ENCODE measurements around the gene RANBP17. TPM values are rescaled to one million over a fixed set of nuclear protein-coding genes. Genes with fewer than 3 reads are reported as not detected.
A peak's percentile ranks its signal among the peaks of the same experiment; 100 is the strongest.
"Not testable (repeated sequence)": the region's sequence is repeated elsewhere in the genome, so short reads cannot be mapped to it uniquely, and the experiment has no call there.

Gene RANBP17
- 10 to 100 TPM in 2 of 3 donors, 1 to 10 TPM in 1; 8.8 to 16.9 (median 15.7) TPM for polyA plus RNA-seq (ENCODE audit: insufficient read length in 3 of 3)
- long read RNA-seq, donor 1, partial matches to known transcripts = 0 of 1 reads
- long read RNA-seq, donor 1, other reads (novel, unspliced or antisense) = 0 of 1 reads
- long read RNA-seq, donor 2 = 0 reads
- long read RNA-seq, donor 3 = 0 reads
- long read RNA-seq, donor 4 = 0 reads
- long read RNA-seq, donor 5 = 0 reads
- long read RNA-seq, donor 6, transcript RANBP17-202 (7 exons, 1,199 nt) = major isoform, 6 of 7 reads
- long read RNA-seq, donor 6, partial matches to known transcripts = 0 of 7 reads
- long read RNA-seq, donor 6, other reads (novel, unspliced or antisense) = 0 of 7 reads
- long read RNA-seq, donor 7 = 0 reads
- long read RNA-seq, donor 8 = 0 reads
- long read RNA-seq, donor 9 = 0 reads
- long read RNA-seq, donor 10, partial matches to known transcripts = 0 of 2 reads
- long read RNA-seq, donor 10, other reads (novel, unspliced or antisense) = 0 of 2 reads
- long read RNA-seq, donor 11 = 0 reads
- long read RNA-seq, donor 12 = 0 reads
- long read RNA-seq, donor 13, partial matches to known transcripts = 0 of 1 reads
- long read RNA-seq, donor 13, other reads (novel, unspliced or antisense) = 0 of 1 reads
- long read RNA-seq, donor 14, partial matches to known transcripts = 0 of 1 reads
- long read RNA-seq, donor 14, other reads (novel, unspliced or antisense) = 0 of 1 reads
- long read RNA-seq, donor 15, partial matches to known transcripts = 0 of 1 reads
- long read RNA-seq, donor 15, other reads (novel, unspliced or antisense) = 0 of 1 reads
- long read RNA-seq, donor 16 = 0 reads

- DNase-seq = peak; percentile 60
Observed at GRCh38 chr5:170861917-170862766, at the start of gene RANBP17. TSS of gene RANBP17 (plus strand) at chr5:170862018.

DNA sequence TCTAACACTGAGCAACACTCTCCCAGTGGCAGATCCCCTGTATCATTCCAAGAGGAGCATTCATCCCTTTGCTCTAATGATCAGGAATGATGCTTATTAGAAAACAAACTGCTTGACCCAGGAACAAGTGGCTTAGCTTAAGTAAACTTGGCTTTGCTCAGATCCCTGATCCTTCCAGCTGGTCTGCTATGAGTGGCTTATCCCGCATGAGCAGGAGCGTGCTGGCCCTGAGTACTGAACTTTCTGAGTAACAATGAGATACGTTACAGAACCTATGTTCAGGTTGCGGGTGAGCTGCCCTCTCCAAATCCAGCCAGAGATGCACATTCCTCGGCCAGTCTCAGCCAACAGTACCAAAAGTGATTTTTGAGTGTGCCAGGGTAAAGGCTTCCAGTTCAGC is 48.6 kb upstream of the RANBP17 start:
- no peak for DNase-seq

GRCh38 chr5:170817195-170817594 is 44.6 kb upstream of the RANBP17 start:
- no peak for DNase-seq

GRCh38 chr5:170818232-170818631 is 43.6 kb upstream of the RANBP17 start:
- DNase-seq = no peak

- DNase-seq = no peak
Observed at GRCh38 chr5:170819824-170820223, 42.0 kb upstream of the RANBP17 start.

DNA sequence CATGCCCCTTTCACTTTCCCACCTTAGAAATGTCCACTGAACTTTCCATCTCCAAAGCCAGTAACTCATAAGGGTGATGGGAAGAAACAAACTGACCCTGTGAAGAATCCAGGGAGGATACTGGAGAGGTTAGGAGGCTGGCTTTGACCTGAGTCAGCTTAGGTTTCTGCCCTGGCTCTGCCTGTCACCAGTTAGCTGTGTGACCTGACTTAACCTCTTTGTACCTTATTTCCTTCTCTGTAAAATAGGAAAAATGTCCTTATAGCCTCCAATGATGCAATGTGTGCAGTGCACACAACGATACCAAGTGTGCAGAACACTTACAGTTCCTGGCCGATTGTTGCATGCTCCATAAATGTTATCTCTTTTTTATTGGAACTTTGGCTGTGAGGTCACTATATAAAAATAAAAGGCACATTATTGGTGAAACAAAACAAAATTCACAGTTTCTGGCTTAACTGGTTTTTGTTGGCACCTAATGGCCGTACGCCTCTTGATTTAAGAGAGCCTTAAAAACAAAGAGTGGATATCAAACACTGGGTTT is 40.5 kb upstream of the RANBP17 start:
- DNase-seq = no peak

GRCh38 chr5:170826117-170826516 is 35.7 kb upstream of the RANBP17 start:
- DNase-seq = no peak

DNA sequence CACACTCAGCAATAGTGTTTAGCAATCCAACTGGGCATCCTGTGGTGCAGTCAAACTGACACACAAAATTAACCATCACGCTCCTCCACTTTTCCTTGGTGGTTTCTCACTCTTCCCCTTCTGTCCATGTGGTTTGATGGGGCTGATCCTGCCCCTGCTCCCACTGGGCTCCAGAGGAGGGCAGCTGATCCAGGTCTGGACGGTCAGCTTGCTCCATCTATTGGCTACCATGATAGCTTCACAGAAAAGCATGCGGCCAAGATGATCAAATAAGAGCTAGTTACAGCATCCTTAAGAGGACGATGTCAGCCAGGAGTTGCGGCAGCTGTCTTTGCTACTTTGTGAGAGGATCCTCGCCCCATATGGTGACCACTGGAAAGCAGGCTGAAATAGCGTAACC is 29.6 kb upstream of the RANBP17 start:
- DNase-seq = no peak

GRCh38 chr5:170833981-170834380 is 27.8 kb upstream of the RANBP17 start:
- not testable (repeated sequence) for DNase-seq

GRCh38 chr5:170836226-170836625 is 25.6 kb upstream of the RANBP17 start:
- no peak for DNase-seq

GRCh38 chr5:170843870-170844269 is 17.9 kb upstream of the RANBP17 start:
- no peak for DNase-seq

GRCh38 chr5:170844651-170845050 is 17.2 kb upstream of the RANBP17 start:
- DNase-seq = no peak

- DNase-seq = no peak
Observed at GRCh38 chr5:170846416-170846815, 15.4 kb upstream of the RANBP17 start.

- DNase-seq = no peak
Observed at GRCh38 chr5:170846846-170847245, 15.0 kb upstream of the RANBP17 start.

DNA sequence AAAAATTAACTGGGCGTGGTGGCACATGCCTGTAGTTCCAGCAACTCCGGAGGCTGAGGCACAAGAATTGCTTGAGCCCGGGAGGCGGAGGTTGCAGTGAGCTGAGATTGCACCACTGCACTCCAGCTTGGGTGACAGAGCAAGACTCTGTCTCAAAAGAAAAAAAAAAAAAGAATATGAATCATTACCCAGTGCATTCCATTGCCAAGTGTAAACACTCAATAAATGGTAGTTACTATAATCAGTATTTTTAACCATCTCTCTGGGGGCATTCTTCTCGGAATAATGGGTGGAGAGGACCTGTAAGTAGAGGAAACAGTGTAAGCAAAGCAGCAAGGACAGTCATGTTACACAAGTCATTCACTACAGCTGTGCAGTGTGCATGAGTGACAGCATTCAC is 13.8 kb upstream of the RANBP17 start:
- no peak for DNase-seq

DNA sequence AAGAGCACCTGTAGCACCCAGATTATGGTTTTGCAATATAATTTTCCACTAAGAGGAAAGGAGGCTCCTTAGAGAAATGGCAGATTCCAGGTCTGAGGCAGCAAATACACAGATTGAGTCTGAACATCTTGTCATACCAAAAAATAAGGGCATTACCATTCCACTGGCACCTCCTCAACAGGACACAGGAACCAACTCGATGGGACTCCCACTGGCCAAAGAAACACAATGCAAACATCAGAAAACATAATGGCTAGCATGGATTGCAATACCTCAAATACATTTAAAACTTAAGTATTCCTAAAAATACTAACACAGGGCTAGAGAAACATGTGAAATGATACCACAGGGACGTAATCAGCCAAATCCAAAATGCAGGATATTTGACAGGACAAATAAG is 12.4 kb upstream of the RANBP17 start:
- DNase-seq = no peak

GRCh38 chr5:170854566-170854965 is 7.3 kb upstream of the RANBP17 start:
- DNase-seq = no peak

DNA sequence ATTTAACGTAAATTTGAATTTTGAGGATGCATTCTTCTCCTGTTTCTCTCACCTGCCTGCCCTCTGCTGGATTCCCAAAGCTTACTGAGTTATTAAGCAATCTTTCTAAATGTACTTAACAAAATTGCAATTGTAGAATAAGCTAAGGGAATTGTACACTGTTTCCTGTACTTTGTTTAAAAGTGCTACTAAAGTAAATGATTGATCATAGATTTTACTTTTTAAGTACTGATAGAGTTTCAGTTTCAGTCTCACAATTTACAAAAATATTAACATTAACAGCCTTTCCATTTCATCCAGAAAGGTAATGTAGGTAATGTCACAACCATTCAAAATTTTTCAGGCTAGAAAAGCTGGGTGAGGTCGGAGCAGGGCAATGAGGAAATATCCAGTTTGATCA is 4.8 kb upstream of the RANBP17 start:
- no peak for DNase-seq

DNA sequence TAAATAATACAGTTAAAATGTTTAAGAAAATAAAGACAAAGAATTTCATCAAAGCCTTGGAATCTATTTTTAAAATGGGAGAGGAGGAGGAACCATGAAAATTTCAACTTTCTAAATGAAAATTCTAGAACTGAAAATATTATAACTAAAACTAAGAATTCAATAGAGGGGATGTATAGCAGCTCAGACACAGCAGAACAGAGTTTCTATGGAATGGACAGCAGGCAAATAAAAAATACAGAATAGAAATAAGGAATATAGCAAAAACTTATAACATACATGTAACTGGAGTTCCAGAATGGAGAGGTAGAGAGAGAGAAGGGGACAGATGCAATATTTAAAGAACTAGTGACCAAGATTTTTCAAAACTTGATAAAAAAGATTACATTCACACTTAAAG is 1.4 kb upstream of the RANBP17 start:
- no peak for DNase-seq

DNA sequence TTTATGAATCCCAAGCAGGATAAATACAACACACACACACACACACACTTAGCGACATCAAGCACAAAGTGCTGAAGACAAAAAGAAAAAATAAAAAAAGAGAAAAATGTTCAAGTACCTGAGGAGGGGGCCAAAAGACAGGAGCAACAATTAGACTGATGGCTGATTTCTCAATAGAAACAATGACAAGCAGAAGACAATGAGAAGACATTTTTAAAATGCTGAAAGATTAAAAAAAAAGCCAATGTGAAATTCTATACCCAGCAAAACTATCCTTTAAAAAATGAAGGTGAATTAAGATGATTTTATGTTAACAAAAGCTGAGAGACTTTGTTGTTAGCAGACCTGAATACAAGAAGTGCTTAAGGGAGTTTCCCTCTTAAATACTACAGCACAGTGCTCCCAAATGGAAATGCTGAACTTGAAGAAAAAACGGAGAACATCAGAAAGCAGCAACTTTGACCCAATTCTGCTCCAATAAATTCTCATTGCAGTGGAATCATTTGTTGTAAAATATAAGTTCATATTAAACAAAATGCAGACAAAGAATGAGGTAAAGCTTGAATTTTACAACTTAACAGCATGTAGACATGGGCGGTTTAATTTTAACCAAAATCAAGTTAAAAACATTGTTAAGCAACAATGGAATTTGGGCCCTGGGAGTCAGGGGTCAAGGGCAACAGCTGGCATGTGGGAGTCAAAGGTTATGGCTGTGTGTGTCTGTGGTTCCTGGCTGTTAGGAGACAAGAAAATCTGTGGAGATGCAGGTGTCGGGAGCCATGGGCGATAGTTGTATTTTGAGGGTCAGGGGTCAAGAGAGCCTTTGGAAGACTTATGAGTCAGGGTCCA is 776 bp upstream of the RANBP17 start:
- no peak for DNase-seq

GRCh38 chr5:170861667-170861916 is 226 bp upstream of the RANBP17 start:
- DNase-seq = no peak
